Measurements from ENCODE around the gene RSAD1.

Gene RSAD1

GRCh38 chr17:50520483-50520882 is 41.8 kb downstream of the RSAD1 start:
- CTCF ChIA-PET = no interaction called here
- H3K27ac ChIP-seq = no peak overlapping the region; the same call in 1 of the 2 replicates
- POLR2A ChIA-PET (ENCODE audit: low non-redundant PET) = no interaction called here
- DNase-seq (ENCODE audit: low spot score) = no peak
- no peak for TF ChIP-seq CTCF (conservative IDR thresholded peaks at IDR 0.05; ENCODE audit: low read depth)

GRCh38 chr17:50521514-50521913 is 42.9 kb downstream of the RSAD1 start:
- DNase-seq (ENCODE audit: low spot score) = no peak
- no peak overlapping the region for H3K27ac ChIP-seq
- ChIA-PET CTCF (no interaction called here), POLR2A (ENCODE audit: low non-redundant PET) (no interaction called here)
- TF ChIP-seq CTCF (conservative IDR thresholded peaks at IDR 0.05; ENCODE audit: low read depth) = no peak

GRCh38 chr17:50522766-50523165 is 44.1 kb downstream of the RSAD1 start:
- ChIA-PET CTCF (interaction anchor here (0.7 to 1.3 kb wide), 4 partner anchors 10 to 36 kb away, joined by 3 to 6 read pairs (median 4); partner anchors contain the start of gene EPN3), POLR2A (ENCODE audit: low non-redundant PET) (no interaction called here)
- H3K27ac ChIP-seq = peak overlapping the region; percentile 81
- TF ChIP-seq CTCF (conservative IDR thresholded peaks at IDR 0.05; ENCODE audit: low read depth) = no peak
- no peak for DNase-seq (ENCODE audit: low spot score)

GRCh38 chr17:50523208-50523607 is 44.5 kb downstream of the RSAD1 start:
- peak; percentile 80 for DNase-seq (ENCODE audit: low spot score)
- no peak for TF ChIP-seq CTCF (conservative IDR thresholded peaks at IDR 0.05; ENCODE audit: low read depth)
- peak overlapping the region; percentile 81 for H3K27ac ChIP-seq
- ChIA-PET POLR2A (ENCODE audit: low non-redundant PET) (no interaction called here), CTCF (interaction anchor here (0.7 to 1.3 kb wide), 4 partner anchors 9 to 36 kb away, joined by 3 to 6 read pairs (median 4); partner anchors contain the start of gene EPN3)

- CTCF ChIA-PET = no interaction called here
- POLR2A ChIA-PET (ENCODE audit: low non-redundant PET) = no interaction called here
- no peak overlapping the region for H3K27ac ChIP-seq
- no peak for TF ChIP-seq CTCF (conservative IDR thresholded peaks at IDR 0.05; ENCODE audit: low read depth)
- DNase-seq (ENCODE audit: low spot score) = no peak
Measured at GRCh38 chr17:50524838-50525237, 46.2 kb downstream of the RSAD1 start.

DNA sequence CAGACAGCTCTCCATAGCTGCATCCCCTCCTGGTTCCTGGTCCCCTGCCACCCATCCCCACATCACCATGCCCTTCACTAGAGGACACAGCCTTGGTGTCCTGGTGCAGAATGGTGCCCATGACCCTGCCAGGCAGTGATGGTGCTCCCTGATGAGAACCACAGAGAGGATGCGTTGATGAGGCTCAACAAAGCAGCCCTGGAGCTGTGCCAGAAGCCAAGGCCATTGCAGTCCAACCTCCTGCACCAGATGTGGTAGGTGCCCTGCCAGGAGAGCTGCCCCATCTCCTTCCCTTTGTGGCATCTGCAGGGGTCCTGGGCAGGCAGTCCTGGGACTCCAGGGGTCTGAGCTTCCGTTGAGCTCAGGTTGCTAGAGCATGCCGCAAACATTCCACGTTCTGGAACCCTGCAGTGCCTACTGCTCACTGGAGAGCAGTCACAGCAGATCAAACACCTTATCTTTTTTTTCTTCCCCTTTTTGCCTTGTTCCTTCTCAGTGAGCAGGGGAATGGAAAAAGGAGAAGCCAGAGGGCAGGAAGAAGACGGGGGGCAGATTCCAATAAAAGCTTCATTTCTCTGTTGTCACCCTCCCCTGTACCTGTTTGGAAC is 48.6 kb downstream of the RSAD1 start:
- POLR2A ChIA-PET (ENCODE audit: low non-redundant PET) = no interaction called here
- TF ChIP-seq CTCF (conservative IDR thresholded peaks at IDR 0.05; ENCODE audit: low read depth) = no peak
- DNase-seq (ENCODE audit: low spot score) = no peak
- H3K27ac ChIP-seq = no peak overlapping the region
- CTCF ChIA-PET = interaction anchor here (0.7 kb wide), 1 partner anchor 766 kb away, joined by 5 read pairs; no protein-coding TSS in a partner anchor

Measured in RWPE1 (cell line).